ENCODE results near the gene FPR3. TPM values are rescaled to one million over a fixed set of nuclear protein-coding genes. Genes with fewer than 3 reads are reported as not detected.

The FPR3 gene
- total RNA-seq, 1 donor from 2014 or later, result not detected

- TF ChIP-seq CTCF (IDR thresholded peaks at IDR 0.05; ENCODE audit: insufficient read depth, low read length, poor library complexity, severe bottlenecking), result no peak
- DNase-seq (ENCODE audit: low read depth), result no peak
Measured at GRCh38 chr19:51822325-51822724, 27.4 kb downstream of the FPR3 start.

GRCh38 chr19:51822946-51823345 lies 28.0 kb downstream of the FPR3 start:
- Histone ChIP-seq H3K36me3 (ENCODE audit: control insufficient read depth, insufficient read depth, low read length) (no peaks in the 10 kb centered on the region), H3K27me3 (ENCODE audit: control insufficient read depth, insufficient read depth, low read length) (no peaks in the 10 kb centered on the region), H3K4me3 (ENCODE audit: low read depth, low read length) (no peak overlapping the region)
- TF ChIP-seq CTCF (IDR thresholded peaks at IDR 0.05; ENCODE audit: insufficient read depth, low read length, poor library complexity, severe bottlenecking), result no peak
- DNase-seq (ENCODE audit: low read depth), result no peak

More at GRCh38 chr19:51822325-51822724, 27.4 kb downstream of the FPR3 start:
- Histone ChIP-seq H3K27me3 (ENCODE audit: control insufficient read depth, insufficient read depth, low read length) (no peaks in the 10 kb centered on the region), H3K4me3 (ENCODE audit: low read depth, low read length) (no peak overlapping the region), H3K36me3 (ENCODE audit: control insufficient read depth, insufficient read depth, low read length) (no peaks in the 10 kb centered on the region)

GRCh38 chr19:51824281-51825005 lies 29.5 kb downstream of the FPR3 start:
- H3K4me3 ChIP-seq (ENCODE audit: low read depth, low read length), result no peak overlapping the region
- H3K36me3 ChIP-seq (ENCODE audit: control insufficient read depth, insufficient read depth, low read length), result no peaks in the 10 kb centered on the region
- no peak for DNase-seq (ENCODE audit: low read depth)
- TF ChIP-seq CTCF (IDR thresholded peaks at IDR 0.05; ENCODE audit: insufficient read depth, low read length, poor library complexity, severe bottlenecking), result no peak
- H3K27me3 ChIP-seq (ENCODE audit: control insufficient read depth, insufficient read depth, low read length), result no peaks in the 10 kb centered on the region

GRCh38 chr19:51830274-51830673 lies 35.3 kb downstream of the FPR3 start:
- DNase-seq (ENCODE audit: low read depth), result no peak
- Histone ChIP-seq H3K36me3 (ENCODE audit: control insufficient read depth, insufficient read depth, low read length) (no peaks in the 10 kb centered on the region), H3K4me3 (ENCODE audit: low read depth, low read length) (no peak overlapping the region), H3K27me3 (ENCODE audit: control insufficient read depth, insufficient read depth, low read length) (no peaks in the 10 kb centered on the region)
- TF ChIP-seq CTCF (IDR thresholded peaks at IDR 0.05; ENCODE audit: insufficient read depth, low read length, poor library complexity, severe bottlenecking), result no peak

- no peak for DNase-seq (ENCODE audit: low read depth)
- no peak overlapping the region for H3K4me3 ChIP-seq (ENCODE audit: low read depth, low read length)
- H3K36me3 ChIP-seq (ENCODE audit: control insufficient read depth, insufficient read depth, low read length), result no peaks in the 10 kb centered on the region
- H3K27me3 ChIP-seq (ENCODE audit: control insufficient read depth, insufficient read depth, low read length), result no peaks in the 10 kb centered on the region
- no peak for TF ChIP-seq CTCF (IDR thresholded peaks at IDR 0.05; ENCODE audit: insufficient read depth, low read length, poor library complexity, severe bottlenecking)
Measured at GRCh38 chr19:51837145-51837544, 42.2 kb downstream of the FPR3 start.

All from kidney epithelial cell (primary cell).